Measurements from ENCODE around the gene PYURF.

The PYURF gene

GRCh38 chr4:88516746-88517145, 6.8 kb downstream of the PYURF start:
- in situ Hi-C loops (cut with HindIII; ENCODE audit: low pct_ligation_motif_present, low pct_unique_long_range_greater_than_20kb, low sequenced_read_pairs): loop anchor here (25.0 kb wide), 1 partner anchor 279 kb away; no protein-coding TSS in a partner anchor
- no peak for DNase-seq

GRCh38 chr4:88514557-88515511, 8.7 kb downstream of the PYURF start:
- DNase-seq: no peak
- in situ Hi-C loops (cut with HindIII; ENCODE audit: low pct_ligation_motif_present, low pct_unique_long_range_greater_than_20kb, low sequenced_read_pairs): loop anchor here (25.0 kb wide), 1 partner anchor 278 kb away; no protein-coding TSS in a partner anchor

GRCh38 chr4:88511236-88511635, 12.3 kb downstream of the PYURF start:
- no peak for DNase-seq
- in situ Hi-C loops (cut with HindIII; ENCODE audit: low pct_ligation_motif_present, low pct_unique_long_range_greater_than_20kb, low sequenced_read_pairs): loop anchor here (25.0 kb wide), 1 partner anchor 274 kb away; no protein-coding TSS in a partner anchor

GRCh38 chr4:88503344-88503743, 20.2 kb downstream of the PYURF start:
- no peak for DNase-seq
- in situ Hi-C loops (cut with HindIII; ENCODE audit: low pct_ligation_motif_present, low pct_unique_long_range_greater_than_20kb, low sequenced_read_pairs): loop anchor here (25.0 kb wide), 1 partner anchor 266 kb away; no protein-coding TSS in a partner anchor

GRCh38 chr4:88497859-88498409, 25.6 kb downstream of the PYURF start:
- DNase-seq: no peak
- in situ Hi-C loops (cut with HindIII; ENCODE audit: low pct_ligation_motif_present, low pct_unique_long_range_greater_than_20kb, low sequenced_read_pairs): no loop called here

- no peak for DNase-seq
- in situ Hi-C loops (cut with HindIII; ENCODE audit: low pct_ligation_motif_present, low pct_unique_long_range_greater_than_20kb, low sequenced_read_pairs): no loop called here
Observed at GRCh38 chr4:88489100-88489761, 34.3 kb downstream of the PYURF start.

- no peak for DNase-seq
- in situ Hi-C loops (cut with HindIII; ENCODE audit: low pct_ligation_motif_present, low pct_unique_long_range_greater_than_20kb, low sequenced_read_pairs): no loop called here
Observed at GRCh38 chr4:88481537-88481936, 42.0 kb downstream of the PYURF start.

- DNase-seq: no peak
- in situ Hi-C loops (cut with HindIII; ENCODE audit: low pct_ligation_motif_present, low pct_unique_long_range_greater_than_20kb, low sequenced_read_pairs): no loop called here
Observed at GRCh38 chr4:88478247-88478646, 45.3 kb downstream of the PYURF start.

GRCh38 chr4:88477229-88477860, 46.2 kb downstream of the PYURF start:
- in situ Hi-C loops (cut with HindIII; ENCODE audit: low pct_ligation_motif_present, low pct_unique_long_range_greater_than_20kb, low sequenced_read_pairs): no loop called here
- no peak for DNase-seq
